ENCODE measurements around the gene RAI1.

Gene RAI1

DNA sequence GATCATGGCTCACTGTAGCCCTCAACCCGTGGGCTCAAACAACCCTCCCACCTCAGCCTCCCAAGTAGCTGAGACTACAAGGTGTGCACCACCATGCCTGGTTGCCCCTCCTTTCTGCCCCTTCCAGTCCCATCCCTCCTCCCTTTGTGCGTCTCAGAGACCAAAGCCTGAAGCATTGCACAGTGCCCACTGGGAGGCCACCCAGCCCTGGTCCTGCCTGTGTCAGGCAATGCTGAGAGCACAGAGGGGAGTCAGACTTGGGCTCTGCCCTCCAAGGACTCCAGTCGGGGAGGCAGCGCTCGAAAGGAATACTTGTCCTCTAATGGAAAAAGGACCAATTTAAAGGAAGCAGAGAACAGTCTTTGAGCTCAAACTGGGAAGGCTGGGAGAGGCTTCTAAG, 20.4 kb downstream of the RAI1 start:
- DNase-seq: no peak

DNA sequence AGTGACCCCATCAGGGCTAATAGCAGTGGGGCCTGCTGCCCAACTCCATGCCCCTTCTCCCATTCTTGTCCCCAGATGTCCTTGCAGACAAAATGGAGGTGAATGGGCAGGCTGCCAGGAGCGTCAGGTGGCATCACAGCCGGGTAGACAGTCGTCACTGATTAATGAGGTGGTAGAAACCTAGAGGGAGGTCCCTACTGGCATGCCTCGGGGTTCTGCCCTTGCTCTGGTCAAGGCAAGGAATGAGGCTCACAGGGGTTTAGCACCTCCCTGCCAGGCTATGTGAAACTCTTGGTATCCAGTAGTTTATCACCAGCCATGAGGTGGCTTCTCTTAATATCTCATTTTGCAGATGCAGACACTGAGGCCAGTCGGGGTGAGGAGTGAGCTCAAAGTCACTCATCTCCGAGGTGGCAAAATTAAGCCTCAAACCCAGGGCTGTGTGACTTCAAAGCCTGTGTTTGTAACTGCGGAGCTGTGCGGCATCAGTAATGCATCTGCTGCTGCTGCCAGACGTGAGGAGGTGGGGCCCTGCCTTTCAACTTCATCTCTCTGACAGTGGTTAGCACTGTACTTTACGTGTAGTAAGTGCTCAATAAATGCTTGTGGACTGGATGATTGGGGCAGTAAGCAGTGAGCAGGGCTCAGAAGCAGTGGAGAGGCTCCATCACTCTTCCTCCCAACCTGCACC, 21.3 kb downstream of the RAI1 start:
- DNase-seq: peak; percentile 81

DNA sequence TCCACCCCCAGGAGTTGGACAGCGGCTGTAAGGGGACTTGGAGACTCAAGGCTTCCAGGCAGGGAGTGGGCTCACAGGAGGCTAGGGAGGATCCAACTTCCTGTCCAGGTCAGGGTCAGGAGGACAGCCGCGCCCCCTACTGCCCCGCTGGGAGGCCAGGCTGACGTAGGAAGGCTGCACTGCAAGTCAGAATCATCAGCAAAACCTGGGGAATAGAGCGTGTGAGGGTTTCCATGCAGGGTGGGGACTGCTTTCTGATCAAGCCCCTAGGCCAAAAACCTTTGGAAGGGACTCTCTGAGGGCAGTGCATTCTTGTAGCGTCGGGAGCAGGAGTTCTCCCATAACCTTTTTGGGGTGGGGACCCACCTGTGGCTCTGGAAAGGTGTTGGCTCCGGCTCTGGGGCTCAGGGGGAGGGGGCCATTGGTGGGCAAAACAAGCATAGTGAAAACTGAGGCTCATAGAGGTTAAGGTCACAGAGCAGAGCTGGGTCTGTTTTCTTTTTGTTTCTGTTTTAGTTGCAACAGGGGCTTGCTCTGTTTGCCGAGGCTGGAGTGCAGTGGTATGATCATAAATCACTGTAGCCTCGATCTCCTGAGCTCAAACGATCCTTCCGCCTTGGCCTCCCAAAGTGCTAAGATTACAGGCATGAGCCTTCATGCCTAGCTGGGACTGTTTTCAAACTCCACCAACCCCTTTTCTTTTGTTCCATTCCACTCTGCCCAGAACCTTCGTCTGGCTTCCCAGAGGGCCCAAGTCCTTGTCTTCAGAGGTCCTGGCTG, 22.1 kb downstream of the RAI1 start:
- no peak for DNase-seq

DNA sequence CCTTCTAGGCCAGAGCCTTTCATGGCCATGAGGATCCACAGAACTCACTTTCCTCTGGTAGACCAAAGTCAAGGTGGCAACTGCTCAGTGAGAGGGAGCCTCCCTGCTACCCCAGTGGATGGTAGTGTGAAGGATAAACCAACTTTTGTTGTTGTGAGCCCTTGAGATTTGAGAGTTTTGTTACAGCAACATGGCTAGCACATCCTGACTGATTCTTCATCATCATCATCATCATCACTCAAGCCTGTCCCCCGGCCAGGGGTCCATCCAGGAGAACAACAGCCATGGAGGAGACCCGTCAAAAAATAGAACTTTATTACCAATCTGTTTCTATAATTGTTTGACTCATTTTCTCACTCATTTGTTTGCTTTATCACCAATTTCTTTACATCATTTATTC, 23.7 kb downstream of the RAI1 start:
- DNase-seq: no peak

GRCh38 chr17:17706140-17707060, 25.1 kb downstream of the RAI1 start:
- DNase-seq: no peak

DNA sequence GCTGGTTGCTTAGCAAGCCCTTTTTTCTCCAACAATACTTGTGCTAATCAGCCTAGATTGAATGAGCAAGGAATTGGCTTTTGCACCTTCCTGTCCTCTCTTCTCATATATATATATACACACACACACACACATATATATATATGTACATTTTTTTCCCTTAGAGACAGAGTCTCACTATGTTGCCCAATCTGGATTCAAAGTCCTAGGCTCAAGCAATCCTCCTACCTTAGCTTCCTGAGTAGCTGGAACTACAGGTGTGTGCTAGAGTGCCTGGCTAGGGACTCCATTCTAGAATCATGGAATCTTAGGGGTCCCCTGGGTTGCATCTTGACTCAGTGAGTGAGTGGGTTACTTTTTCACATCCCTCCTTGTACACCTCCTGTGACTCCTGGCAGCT, 27.0 kb downstream of the RAI1 start:
- DNase-seq: no peak

DNA sequence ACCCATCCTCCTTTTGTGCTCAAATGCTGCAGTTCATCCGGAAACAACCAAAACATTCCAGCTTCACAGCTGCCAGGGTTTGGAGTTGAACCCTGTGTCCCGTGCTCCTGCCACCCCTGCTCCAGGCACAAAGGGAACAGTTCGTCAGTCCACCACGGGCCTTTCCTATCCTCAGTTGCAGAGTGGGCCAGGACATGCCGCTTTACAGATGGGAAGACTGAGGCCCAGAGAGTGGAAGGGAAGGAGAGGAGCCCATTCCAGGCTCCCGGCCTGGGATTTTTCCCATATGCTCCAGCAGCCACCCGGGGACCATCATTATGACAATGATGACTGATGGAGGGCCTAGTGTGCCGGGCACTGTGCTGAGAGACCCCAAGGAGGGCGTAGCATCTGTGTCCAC, 27.6 kb downstream of the RAI1 start:
- DNase-seq: no peak

DNA sequence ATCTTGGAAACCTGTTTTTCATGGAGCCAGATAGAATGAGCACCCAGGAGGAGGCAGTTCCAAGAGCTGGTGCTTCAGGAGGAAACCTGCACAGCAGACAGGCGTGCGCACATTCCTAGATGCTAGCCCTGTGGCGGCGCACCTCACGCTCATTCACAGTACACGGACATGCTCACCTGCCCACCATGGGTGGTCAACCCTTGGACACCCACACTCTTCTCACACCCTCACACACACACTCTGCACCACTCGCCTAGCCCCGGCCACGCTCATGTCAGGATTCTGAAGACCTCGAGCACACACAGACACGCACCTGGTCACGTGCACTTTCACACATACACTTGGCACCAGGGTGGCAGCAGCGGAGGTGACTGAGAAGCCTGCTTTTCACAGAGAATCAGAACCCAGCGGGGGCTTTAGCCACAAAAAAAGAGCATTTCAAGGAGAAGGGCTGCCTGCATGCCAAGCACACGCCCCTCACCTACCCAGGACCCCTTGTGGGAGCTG, 28.6 kb downstream of the RAI1 start:
- no peak for DNase-seq

- DNase-seq: no peak
Observed at GRCh38 chr17:17710355-17710727, 29.1 kb downstream of the RAI1 start.

DNA sequence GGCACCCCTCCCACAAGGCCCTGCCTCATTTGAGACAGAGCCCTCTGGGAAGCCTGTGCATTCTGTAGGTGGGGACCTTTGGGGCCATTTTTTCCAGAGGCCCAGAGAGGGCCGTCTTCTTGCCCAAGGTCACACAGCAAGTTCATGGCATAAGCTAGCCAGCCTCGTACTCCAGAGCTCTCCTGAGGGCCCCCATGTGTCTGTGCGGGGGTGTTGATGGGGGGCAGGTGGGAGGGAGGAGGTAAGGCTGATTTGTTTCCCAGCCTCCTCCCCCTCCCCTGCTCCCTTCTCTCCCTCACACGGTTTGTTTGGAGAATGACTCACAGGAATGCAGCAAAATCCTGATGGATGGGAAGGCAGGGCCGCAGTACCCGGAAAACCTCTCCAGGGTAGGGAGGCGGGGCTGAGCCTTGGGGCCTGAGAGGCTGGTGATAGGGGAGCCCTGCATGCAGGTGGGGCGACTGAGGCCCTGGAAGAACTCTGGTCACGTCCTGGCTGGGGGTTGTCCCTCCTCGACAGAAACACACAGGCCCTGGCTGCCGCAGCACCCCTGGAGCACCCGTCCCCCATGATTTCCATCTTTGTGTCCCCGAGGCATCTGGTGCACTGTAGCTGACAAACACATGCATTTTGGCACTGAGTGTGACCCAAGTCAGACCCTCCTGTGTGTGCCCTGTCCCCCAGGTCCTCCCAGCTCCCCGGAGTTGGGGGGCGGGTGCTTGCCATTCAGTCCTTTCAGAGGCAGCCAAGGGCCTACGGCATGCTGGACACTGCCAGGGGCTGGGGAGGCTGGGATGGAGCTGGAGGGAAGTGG, 29.7 kb downstream of the RAI1 start:
- DNase-seq: peak; percentile 80

GRCh38 chr17:17711641-17712162, 30.4 kb downstream of the RAI1 start:
- no peak for DNase-seq

DNA sequence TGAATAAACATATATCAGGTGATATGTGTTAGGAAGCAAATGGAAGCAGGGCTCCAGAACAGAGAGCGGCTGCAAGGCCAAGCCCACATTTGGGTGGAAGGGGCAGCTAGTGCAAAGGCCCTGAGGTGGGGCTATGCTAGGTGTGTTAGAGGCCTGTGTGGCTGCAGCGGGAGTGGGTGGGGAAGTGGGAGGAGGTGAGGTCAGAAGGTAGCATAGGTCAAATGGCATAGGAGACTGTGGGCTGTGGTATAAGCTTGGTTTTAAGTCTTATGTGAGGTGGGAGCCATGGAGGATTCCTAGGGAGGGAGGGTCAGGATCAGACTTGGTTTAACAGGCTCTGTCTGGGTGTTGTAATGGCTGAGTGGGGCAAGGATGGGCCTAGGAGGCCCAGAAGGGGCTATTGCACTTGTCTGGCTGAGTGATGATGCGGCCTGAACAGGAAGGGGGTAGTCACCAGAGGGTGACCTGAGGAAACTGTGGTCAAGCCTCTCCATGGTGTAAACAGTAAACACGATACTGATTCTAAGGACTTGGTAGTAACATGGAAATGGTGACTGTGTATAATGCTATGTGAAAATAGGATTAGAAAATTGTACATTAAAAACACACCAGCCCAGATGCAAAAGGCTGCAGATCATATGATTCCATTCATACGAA, 31.1 kb downstream of the RAI1 start:
- no peak for DNase-seq

GRCh38 chr17:17713839-17714238, 32.6 kb downstream of the RAI1 start:
- DNase-seq: no peak

DNA sequence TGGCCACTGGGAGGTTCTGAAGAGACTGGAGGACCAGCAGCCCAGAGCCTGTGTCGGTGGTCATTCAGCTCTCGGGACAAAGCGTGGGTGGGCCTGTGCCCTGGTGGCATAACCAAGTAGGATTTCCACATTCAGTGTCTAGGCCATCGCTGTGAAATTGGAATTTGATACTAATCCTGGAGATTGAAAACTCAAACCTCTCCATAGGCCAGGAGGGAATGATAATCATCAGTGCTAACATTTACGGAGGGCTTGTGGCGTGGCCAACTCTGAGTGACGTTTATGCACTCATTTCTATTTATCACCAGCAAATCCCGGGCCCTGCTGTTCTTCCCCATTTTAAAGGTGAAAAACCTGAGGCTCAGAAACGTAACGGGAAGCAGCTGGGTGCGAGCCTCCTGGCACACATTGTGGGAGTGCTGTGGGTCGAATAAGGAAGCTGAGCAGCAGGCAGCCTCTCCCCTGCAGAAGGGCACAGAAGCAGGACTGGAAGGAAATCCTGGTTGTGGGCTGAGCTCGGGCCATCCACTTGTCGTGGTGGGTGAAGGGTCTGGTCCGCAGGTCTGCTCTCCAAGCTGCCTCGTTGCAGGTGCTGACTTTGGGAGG, 33.1 kb downstream of the RAI1 start:
- DNase-seq: no peak

- DNase-seq: no peak
Observed at GRCh38 chr17:17714879-17715278, 33.6 kb downstream of the RAI1 start.

GRCh38 chr17:17716837-17717523, 35.7 kb downstream of the RAI1 start:
- no peak for DNase-seq

- no peak for DNase-seq
Observed at GRCh38 chr17:17718251-17718650, 37.0 kb downstream of the RAI1 start.

- peak; percentile 48 for DNase-seq
Observed at GRCh38 chr17:17719199-17719940, 38.1 kb downstream of the RAI1 start.

GRCh38 chr17:17719966-17720543, 38.8 kb downstream of the RAI1 start:
- DNase-seq: no peak

All from NCI-H510A treated with DMSO at 0.1 percent for 48 hours (cell line).